ENCODE data around the gene RIN2.

GRCh38 chr20:19740512-19740911 is 17.5 kb upstream of the RIN2 start:
- TF ChIP-seq POLR2A (IDR thresholded peaks at IDR 0.05), result no peak
- TF ChIP-seq, protein P1, sequence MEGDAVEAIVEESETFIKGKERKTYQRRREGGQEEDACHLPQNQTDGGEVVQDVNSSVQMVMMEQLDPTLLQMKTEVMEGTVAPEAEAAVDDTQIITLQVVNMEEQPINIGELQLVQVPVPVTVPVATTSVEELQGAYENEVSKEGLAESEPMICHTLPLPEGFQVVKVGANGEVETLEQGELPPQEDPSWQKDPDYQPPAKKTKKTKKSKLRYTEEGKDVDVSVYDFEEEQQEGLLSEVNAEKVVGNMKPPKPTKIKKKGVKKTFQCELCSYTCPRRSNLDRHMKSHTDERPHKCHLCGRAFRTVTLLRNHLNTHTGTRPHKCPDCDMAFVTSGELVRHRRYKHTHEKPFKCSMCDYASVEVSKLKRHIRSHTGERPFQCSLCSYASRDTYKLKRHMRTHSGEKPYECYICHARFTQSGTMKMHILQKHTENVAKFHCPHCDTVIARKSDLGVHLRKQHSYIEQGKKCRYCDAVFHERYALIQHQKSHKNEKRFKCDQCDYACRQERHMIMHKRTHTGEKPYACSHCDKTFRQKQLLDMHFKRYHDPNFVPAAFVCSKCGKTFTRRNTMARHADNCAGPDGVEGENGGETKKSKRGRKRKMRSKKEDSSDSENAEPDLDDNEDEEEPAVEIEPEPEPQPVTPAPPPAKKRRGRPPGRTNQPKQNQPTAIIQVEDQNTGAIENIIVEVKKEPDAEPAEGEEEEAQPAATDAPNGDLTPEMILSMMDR (IDR thresholded peaks at IDR 0.05), result no peak
